OCI-LY3 (cell line): ENCODE data around the gene CCL26.
A peak's percentile ranks its signal among the peaks of the same experiment; 100 is the strongest.

Experiments
- H2AFZ ChIP-seq: fragments of 200-600, 300-600 bp; shearing (Covaris generic); 2 replicates; pipeline ENCODE4 v1.6.0; 2014; ENCODE audit warnings: antibody characterized with exemption, low read depth, low read length
- H3K27ac ChIP-seq: fragments of 200-600, 300-600 bp; sonication (generic); 2 replicates; pipeline ENCODE4 v1.5.1; 2014; ENCODE audit warnings: mild to moderate bottlenecking, low read length, moderate library complexity, mixed read lengths
- H3K27me3 ChIP-seq: fragments of 200-600, 300-600 bp; sonication (generic); 2 replicates; pipeline ENCODE4 v1.6.1; 2014; ENCODE audit warnings: low read depth, low read length, mixed read lengths
- H3K36me3 ChIP-seq: fragments of 200-600, 300-600 bp; sonication (generic); replicated peaks from 2 replicates; pipeline ENCODE3; 2014; ENCODE audit warnings: low read depth, low read length, mixed read lengths
- H3K4me1 ChIP-seq: fragments of 300-600, 200-600 bp; sonication (generic); 2 replicates; pipeline ENCODE4 v1.6.1; 2014; ENCODE audit warnings: low read length, mixed read lengths
- H3K4me2 ChIP-seq: fragments of 200-600, 300-600 bp; sonication (generic); 2 replicates; pipeline ENCODE4 v1.6.1; 2014; ENCODE audit warnings: low read length, mixed read lengths
- H3K4me3 ChIP-seq: fragments of 300-600, 200-600 bp; sonication (generic); 2 replicates; pipeline ENCODE4 v1.5.1; 2014; ENCODE audit warnings: antibody characterized with exemption, mild to moderate bottlenecking, low read length, moderate library complexity
- H3K79me2 ChIP-seq: fragments of 300-600, 200-600 bp; shearing (Covaris generic); 2 replicates; pipeline ENCODE4 v1.6.1; 2014; ENCODE audit warnings: mild to moderate bottlenecking, low read length, mixed read lengths
- H3K9ac ChIP-seq: fragments of 300-600, 200-600 bp; shearing (Covaris generic); 2 replicates; pipeline ENCODE4 v1.6.0; 2014; ENCODE audit warnings: mild to moderate bottlenecking, low read length, moderate library complexity
- H3K9me3 ChIP-seq: fragments of 200-600, 300-600 bp; shearing (Covaris generic); 2 replicates; pipeline ENCODE4 v1.6.1; 2014; ENCODE audit warnings: low read length, mixed read lengths; ENCODE audit not compliant: insufficient read depth
- H4K20me1 ChIP-seq: fragments of 200-600, 300-600 bp; sonication (generic); 2 replicates; pipeline ENCODE4 v1.6.1; 2016; ENCODE audit warnings: low read length, mixed read lengths; ENCODE audit not compliant: insufficient read depth
- EZH2phosphoT487 ChIP-seq: fragments of 200-600 bp; shearing (Covaris generic); IDR thresholded peaks from 2 replicates; pipeline ENCODE4 v1.6.1; 2018; ENCODE audit warnings: antibody characterized with exemption, mixed run types, low read depth
- TF ChIP-seq, protein P1 (sequence below): fragments of 200-600, 300-600 bp; sonication (generic); IDR thresholded peaks from 2 replicates; pipeline ENCODE4 v1.5.1; 2014; ENCODE audit warnings: antibody characterized with exemption, low read length, low read depth

The CCL26 gene

DNA sequence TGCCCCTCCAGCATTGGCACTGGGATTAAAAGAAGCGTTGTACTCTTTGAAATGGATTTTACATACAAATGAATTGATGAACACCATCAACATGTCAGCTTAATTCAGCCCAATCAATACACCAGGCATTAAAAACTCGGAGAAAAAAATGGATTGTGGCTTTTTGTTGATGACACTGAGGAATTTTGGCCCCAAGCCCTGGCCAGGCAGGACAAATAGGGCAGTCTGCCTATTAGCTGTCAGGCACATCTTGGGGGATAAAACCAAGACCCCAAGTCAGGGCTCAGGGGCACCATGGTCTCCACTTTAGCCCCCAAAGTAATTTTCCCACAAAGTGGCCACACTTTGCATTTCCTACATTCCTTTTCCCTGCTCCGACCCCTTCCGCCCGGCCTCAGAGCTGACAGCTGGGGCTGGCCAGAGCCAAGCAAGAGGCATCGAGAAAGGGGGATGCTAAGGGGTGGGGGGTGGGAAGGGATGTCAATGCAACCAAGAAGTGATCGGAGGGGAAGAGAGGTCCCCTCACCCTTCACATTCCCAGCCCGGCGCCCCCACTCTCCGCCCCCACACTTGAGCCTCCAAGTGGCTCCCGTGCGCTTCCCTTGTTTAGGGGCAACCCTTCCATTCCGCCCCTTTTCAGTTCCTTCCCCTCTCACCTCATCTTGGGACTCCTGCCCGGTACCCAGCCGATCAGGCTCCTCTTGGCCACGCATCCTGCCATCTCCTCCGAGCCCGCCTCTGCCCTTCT lies 34.0 kb downstream of the CCL26 start:
- H4K20me1 ChIP-seq, result no peaks in the 10 kb centered on the region
- no peak overlapping the region for H3K27ac ChIP-seq
- H3K9ac ChIP-seq, result peak overlapping the region; percentile 89
- H3K36me3 ChIP-seq, result no peaks in the 10 kb centered on the region
- no peaks in the 10 kb centered on the region for H3K79me2 ChIP-seq
- H3K4me2 ChIP-seq, result peak overlapping the region; percentile 83
- peak overlapping the region; percentile 98 for H3K4me3 ChIP-seq
- peak overlapping the region; percentile 71; the same call in 1 of the 2 replicates for H2AFZ ChIP-seq
- H3K4me1 ChIP-seq, result peaks cover 27% of the 10 kb centered on the region
- TF ChIP-seq EZH2phosphoT487, result no peak
- TF ChIP-seq, protein P1, sequence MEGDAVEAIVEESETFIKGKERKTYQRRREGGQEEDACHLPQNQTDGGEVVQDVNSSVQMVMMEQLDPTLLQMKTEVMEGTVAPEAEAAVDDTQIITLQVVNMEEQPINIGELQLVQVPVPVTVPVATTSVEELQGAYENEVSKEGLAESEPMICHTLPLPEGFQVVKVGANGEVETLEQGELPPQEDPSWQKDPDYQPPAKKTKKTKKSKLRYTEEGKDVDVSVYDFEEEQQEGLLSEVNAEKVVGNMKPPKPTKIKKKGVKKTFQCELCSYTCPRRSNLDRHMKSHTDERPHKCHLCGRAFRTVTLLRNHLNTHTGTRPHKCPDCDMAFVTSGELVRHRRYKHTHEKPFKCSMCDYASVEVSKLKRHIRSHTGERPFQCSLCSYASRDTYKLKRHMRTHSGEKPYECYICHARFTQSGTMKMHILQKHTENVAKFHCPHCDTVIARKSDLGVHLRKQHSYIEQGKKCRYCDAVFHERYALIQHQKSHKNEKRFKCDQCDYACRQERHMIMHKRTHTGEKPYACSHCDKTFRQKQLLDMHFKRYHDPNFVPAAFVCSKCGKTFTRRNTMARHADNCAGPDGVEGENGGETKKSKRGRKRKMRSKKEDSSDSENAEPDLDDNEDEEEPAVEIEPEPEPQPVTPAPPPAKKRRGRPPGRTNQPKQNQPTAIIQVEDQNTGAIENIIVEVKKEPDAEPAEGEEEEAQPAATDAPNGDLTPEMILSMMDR, result no peak
- H3K9me3 ChIP-seq, result no peaks in the 10 kb centered on the region
- peaks cover 12% of the 10 kb centered on the region for H3K27me3 ChIP-seq

DNA sequence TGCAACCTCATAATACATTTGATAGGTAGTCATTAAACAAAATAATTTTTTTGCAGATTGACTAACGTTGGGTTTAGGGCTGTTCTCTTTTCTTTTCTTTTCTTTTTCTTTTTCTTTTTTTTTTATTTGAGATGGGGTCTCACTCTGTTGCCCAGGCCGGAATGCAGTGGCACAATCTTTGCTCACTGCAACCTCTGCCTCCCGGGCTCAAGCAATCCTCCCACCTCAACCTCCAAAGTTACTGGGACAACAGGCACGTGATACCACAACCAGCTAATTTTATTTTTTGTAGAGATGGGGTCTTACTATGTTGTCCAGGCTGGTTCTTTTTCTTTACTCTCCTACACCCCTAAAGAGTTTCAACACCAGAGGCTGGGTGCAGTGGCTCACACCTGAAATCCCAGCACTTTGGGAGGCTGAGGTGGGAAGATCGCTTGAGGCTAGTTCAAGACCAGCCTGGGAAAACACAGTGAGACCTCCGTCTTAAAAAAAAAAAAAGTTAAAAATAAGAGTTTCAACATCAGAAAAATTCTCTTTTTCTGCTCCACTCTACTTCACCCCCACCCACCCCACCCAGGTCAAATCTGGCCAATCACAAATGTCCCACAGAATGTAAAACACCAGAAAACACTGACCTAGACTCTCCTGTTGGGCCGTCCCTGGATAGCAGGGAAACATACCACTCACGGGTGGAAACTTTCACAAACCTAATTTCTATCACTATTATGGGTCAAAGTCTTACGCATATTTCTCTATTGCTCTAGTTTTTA lies 36.2 kb downstream of the CCL26 start:
- no peaks in the 10 kb centered on the region for H3K9me3 ChIP-seq
- no peak overlapping the region for H3K4me2 ChIP-seq
- no peak overlapping the region for H2AFZ ChIP-seq
- H3K27ac ChIP-seq, result no peak overlapping the region
- peaks cover 17% of the 10 kb centered on the region for H3K4me1 ChIP-seq
- H4K20me1 ChIP-seq, result no peaks in the 10 kb centered on the region
- no peak overlapping the region for H3K9ac ChIP-seq
- peaks cover 7% of the 10 kb centered on the region for H3K27me3 ChIP-seq
- no peak overlapping the region for H3K4me3 ChIP-seq
- TF ChIP-seq EZH2phosphoT487, result no peak
- TF ChIP-seq, protein P1, result no peak
- H3K36me3 ChIP-seq, result no peaks in the 10 kb centered on the region
- H3K79me2 ChIP-seq, result no peaks in the 10 kb centered on the region

GRCh38 chr7:75734586-75735458 lies 37.2 kb downstream of the CCL26 start:
- Histone ChIP-seq H4K20me1 (no peaks in the 10 kb centered on the region), H3K9me3 (no peaks in the 10 kb centered on the region), H3K9ac (no peak overlapping the region), H3K79me2 (no peaks in the 10 kb centered on the region), H2AFZ (no peak overlapping the region), H3K27me3 (peaks cover 7% of the 10 kb centered on the region), H3K36me3 (no peaks in the 10 kb centered on the region), H3K4me2 (no peak overlapping the region), H3K4me1 (peaks cover 11% of the 10 kb centered on the region), H3K4me3 (no peak overlapping the region), H3K27ac (no peak overlapping the region)
- TF ChIP-seq, protein P1, result no peak
- no peak for TF ChIP-seq EZH2phosphoT487
